Fibroblast of the aortic adventitia (primary cell): Measurements from ENCODE around the gene PDE1A. TPM values are rescaled to one million over a fixed set of nuclear protein-coding genes. Genes with fewer than 3 reads are reported as not detected.
A peak's percentile ranks its signal among the peaks of the same experiment; 100 is the strongest.

Experiments used
- DNase-seq: peaks from one replicate; pipeline ENCODE4 v3.0.0-alpha.2; 2010; ENCODE audit warnings: low read depth
- H3K4me3 ChIP-seq: 2 replicates; pipeline ENCODE4 v1.5.1; 2011; ENCODE audit warnings: low read depth, mild to moderate bottlenecking, control low read depth, low read length, moderate library complexity
- total RNA-seq: library from RNA; depleted of rRNA; stranded (reverse); fragments of >200 nt; gene quantifications from 2 replicates; pipeline ENCODE4 v1.2.3, GENCODE V29; 2012; ENCODE audit warnings: low replicate concordance
- TF ChIP-seq, protein P1 (sequence below): IDR thresholded peaks from 2 replicates; pipeline ENCODE4 v1.5.1; 2011; ENCODE audit warnings: mild to moderate bottlenecking, low read length, control low read depth, inconsistent platforms; ENCODE audit not compliant: insufficient read depth

The PDE1A gene
- total RNA-seq, 1 donor, result 18.7 TPM

DNA sequence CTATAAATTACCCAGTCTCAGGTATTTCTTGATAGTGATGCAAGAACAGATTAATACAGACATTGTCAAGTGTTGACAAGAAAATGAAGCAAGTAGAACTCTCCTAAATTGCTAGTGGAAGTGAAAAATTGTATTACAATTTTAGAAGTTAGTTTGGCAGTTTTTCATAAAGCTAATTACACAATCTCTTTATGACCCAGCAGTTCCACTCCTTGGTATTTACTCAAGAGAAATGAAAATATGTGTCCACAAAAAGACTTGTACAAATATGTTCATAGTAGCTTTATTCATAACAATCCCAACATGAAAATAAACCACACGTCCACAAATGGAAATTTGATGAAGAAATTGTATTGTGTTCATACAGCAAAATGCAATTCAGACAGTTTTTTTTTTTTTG lies 49.4 kb downstream of the PDE1A start:
- DNase-seq, result no peak
- TF ChIP-seq, protein P1, sequence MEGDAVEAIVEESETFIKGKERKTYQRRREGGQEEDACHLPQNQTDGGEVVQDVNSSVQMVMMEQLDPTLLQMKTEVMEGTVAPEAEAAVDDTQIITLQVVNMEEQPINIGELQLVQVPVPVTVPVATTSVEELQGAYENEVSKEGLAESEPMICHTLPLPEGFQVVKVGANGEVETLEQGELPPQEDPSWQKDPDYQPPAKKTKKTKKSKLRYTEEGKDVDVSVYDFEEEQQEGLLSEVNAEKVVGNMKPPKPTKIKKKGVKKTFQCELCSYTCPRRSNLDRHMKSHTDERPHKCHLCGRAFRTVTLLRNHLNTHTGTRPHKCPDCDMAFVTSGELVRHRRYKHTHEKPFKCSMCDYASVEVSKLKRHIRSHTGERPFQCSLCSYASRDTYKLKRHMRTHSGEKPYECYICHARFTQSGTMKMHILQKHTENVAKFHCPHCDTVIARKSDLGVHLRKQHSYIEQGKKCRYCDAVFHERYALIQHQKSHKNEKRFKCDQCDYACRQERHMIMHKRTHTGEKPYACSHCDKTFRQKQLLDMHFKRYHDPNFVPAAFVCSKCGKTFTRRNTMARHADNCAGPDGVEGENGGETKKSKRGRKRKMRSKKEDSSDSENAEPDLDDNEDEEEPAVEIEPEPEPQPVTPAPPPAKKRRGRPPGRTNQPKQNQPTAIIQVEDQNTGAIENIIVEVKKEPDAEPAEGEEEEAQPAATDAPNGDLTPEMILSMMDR, result no peak

DNA sequence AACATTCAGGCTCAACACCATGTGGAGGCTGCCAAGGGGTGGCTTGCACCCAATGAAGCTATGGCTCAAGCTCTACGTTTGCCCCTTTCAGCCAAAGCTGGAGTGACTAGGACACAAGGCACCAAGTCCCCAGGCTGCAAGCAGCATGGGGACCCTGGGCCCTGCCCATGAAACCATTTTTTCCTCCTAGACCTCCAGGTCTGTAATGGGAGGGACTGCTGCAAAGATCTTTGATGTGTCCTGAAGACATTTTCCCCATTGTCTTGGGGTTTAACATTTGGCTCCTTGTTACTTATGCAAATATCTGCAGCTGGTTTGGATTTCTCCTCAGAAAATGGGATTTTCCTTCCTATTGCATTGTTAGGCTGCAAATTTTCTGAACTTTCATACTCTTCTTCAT lies 51.0 kb downstream of the PDE1A start:
- TF ChIP-seq, protein P1, result no peak
- no peak overlapping the region for H3K4me3 ChIP-seq
- DNase-seq, result no peak

More for the DNA sequence above, 49.4 kb downstream of the PDE1A start:
- H3K4me3 ChIP-seq, result no peak overlapping the region

DNA sequence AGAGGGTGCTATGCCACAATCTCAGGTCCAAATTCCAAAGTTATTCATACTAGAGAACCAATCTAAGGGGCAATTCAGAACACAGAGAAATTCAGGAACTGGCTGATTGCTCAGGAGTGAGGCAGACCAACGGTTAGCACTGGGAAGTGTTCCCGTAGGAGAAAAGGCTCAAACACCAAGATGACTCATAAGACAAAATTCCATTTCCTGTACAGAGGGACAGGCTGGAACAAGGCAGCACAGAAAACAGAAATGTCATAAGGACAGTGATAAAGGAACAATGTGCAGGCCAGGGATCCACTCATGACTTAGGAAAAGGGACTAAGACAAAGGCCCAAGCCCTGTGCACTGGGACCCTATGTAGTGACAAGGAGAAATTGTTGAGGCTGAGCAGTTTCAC lies 54.2 kb downstream of the PDE1A start:
- no peak overlapping the region for H3K4me3 ChIP-seq
- peak; percentile 84 for DNase-seq
- TF ChIP-seq, protein P1, result no peak

DNA sequence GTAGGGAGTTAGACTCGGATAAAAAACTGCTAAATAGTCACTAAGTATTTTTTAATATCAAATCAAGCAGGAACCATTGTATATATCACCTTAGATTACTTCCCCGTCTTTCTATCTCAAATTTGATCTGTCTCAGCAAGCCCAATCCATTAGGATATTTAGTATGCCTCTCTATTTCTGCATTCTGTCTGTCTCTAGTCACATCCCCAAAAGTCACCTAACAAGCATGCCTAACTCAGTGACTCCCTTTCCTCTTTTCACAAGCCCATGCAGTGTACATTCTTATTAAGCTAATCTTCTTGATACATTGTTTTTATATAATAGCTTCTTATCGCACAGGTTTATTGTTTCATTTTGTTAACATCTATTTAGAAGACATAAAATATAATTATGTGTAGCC lies 57.8 kb downstream of the PDE1A start:
- TF ChIP-seq, protein P1, result no peak

DNA sequence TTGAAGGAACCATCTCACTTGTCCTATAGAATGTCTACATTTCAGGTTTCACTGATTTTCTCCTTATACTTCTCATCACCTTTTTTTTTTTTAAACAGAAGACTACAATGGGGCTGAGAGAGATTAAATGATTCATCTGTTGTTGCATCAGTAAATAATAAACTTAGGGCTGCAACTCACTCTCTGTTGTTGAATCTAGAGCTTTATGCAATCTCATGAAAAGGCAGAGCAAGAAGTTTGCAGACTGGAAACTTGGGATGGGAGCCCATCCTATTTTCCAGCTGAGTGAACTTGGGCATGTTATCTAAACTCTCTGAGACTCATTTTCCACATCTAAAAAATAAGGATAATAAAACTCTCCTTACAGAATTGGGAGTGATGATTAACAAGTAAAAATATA lies 58.4 kb downstream of the PDE1A start:
- no peak overlapping the region for H3K4me3 ChIP-seq
- TF ChIP-seq, protein P1, result no peak
- peak; percentile 67 for DNase-seq

More for the DNA sequence above, 57.8 kb downstream of the PDE1A start:
- DNase-seq, result no peak
- H3K4me3 ChIP-seq, result no peak overlapping the region

DNA sequence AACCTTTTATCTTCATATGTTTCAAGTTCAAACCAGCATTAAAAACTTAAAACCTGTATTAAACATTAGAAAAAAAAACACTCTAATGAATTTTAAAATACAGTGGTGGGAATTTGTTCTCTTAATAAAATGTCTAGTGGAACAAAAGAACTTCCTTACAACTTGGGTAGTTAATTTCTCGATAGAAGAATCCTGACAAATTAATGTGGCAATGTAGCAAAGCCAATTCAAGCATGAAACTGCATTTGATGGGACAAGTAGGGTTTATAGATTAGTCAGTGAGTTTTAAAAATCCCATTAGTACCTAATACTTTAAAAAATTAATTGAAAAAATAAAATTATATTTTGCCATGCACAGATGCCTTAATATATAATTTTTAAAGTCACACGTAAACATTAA lies 59.4 kb downstream of the PDE1A start:
- no peak for DNase-seq
- TF ChIP-seq, protein P1, result no peak
- no peak overlapping the region for H3K4me3 ChIP-seq

DNA sequence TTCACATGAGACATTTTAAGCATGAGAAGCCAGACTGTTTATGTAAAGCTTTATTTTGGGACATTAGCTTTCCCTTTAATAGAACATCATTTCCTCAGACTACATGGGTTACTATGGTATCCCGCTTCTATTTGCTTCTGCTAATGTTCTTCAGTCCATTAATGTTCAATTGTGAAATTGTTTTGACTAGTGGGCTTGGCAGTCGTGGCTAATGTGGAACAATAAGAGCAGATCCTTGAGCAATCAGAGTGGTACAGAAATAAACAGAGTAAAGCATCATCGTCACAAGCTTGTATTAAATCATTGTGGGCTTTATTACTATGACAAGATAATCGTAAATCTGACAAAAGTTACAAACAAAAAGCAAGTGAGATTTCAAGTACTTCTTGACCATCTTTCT lies 60.2 kb downstream of the PDE1A start:
- DNase-seq, result peak; percentile 42
- H3K4me3 ChIP-seq, result no peak overlapping the region
- TF ChIP-seq, protein P1, result no peak
